ENCODE results near the gene C11orf16.

GRCh38 chr11:8971196-8971923 is 38.6 kb upstream of the C11orf16 start:
- TF ChIP-seq MAX (IDR thresholded peaks at IDR 0.05) (no peak), CTCF (IDR thresholded peaks at IDR 0.05 in 2 of 3, conservative IDR thresholded peaks at IDR 0.05 in 1 of 3; ENCODE audit: borderline replicate concordance in 1 of 3, insufficient read depth in 1 of 3, low read depth in 2 of 3, low read length in 2 of 3) (no peak), POLR2AphosphoS5 (IDR thresholded peaks at IDR 0.05; ENCODE audit: low read depth, low read length) (no peak), SIN3A (IDR thresholded peaks at IDR 0.05; ENCODE audit: low read depth) (no peak), YY1 (IDR thresholded peaks at IDR 0.05; ENCODE audit: extremely low read depth, insufficient replicate concordance, low read depth, low read length) (no peak), POLR2A (IDR thresholded peaks at IDR 0.05; ENCODE audit: borderline replicate concordance, extremely low read depth, insufficient read depth, insufficient read length) (no peak), RAD21 (IDR thresholded peaks at IDR 0.05; ENCODE audit: low read depth) (no peak), CEBPB (IDR thresholded peaks at IDR 0.05; ENCODE audit: low read depth) (no peak), TCF7L2 (IDR thresholded peaks at IDR 0.05; ENCODE audit: borderline replicate concordance, extremely low read depth, insufficient read depth, insufficient read length) (no peak), EZH2 (IDR thresholded peaks at IDR 0.05) (no peak), ZBTB33 (IDR thresholded peaks at IDR 0.05; ENCODE audit: extremely low read depth, insufficient replicate concordance, low read length) (no peak)
